Dendritic cell treated with granulocyte-macrophage colony-stimulating factor and Interleukin-4, amounts not matched to agents 40 ng/mL and 50 ng/mL, for 4 days (primary cell): ENCODE data around the gene PITRM1.

Experiments
- H3K27ac Mint-ChIP-seq: one replicate; pipeline ENCODE4 v1.8.0; 2022; ENCODE audit warnings: mild to moderate bottlenecking, mixed read lengths
- H3K27me3 Mint-ChIP-seq: one replicate; pipeline ENCODE4 v1.8.0; 2022; ENCODE audit warnings: mild to moderate bottlenecking, mixed read lengths
- H3K36me3 Mint-ChIP-seq: one replicate; pipeline ENCODE4 v1.8.0; 2022; ENCODE audit warnings: low read depth, mixed read lengths
- H3K4me1 Mint-ChIP-seq: one replicate; pipeline ENCODE4 v1.8.0; 2022; ENCODE audit warnings: low read depth, mixed read lengths
- H3K4me3 Mint-ChIP-seq: one replicate; pipeline ENCODE4 v1.8.0; 2022; ENCODE audit warnings: mild to moderate bottlenecking, moderate library complexity, mixed read lengths
- H3K9me3 Mint-ChIP-seq: one replicate; pipeline ENCODE4 v1.8.0; 2022; ENCODE audit warnings: mixed read lengths
- intact Hi-C: fragments of 100-400 bp; cut with micrococcal nuclease; formaldehyde crosslinking; loops from one replicate; pipeline ENCODE4 v1.15.0; 2022

Gene PITRM1

GRCh38 chr10:3166496-3167290 is 5.9 kb downstream of the PITRM1 start:
- intact Hi-C loops, result no loop called here
- Mint-ChIP-seq H3K4me1 (peaks cover 8% of the 10 kb centered on the region), H3K27me3 (no peaks in the 10 kb centered on the region), H3K4me3 (no peak overlapping the region), H3K9me3 (no peaks in the 10 kb centered on the region), H3K27ac (no peak overlapping the region), H3K36me3 (peaks cover 92% of the 10 kb centered on the region)

- Mint-ChIP-seq H3K4me3 (no peak overlapping the region), H3K27ac (no peak overlapping the region), H3K27me3 (no peaks in the 10 kb centered on the region), H3K36me3 (peaks cover 100% of the 10 kb centered on the region), H3K4me1 (peaks cover under 1% of the 10 kb centered on the region), H3K9me3 (no peaks in the 10 kb centered on the region)
- intact Hi-C loops, result no loop called here
These were observed 7.4 kb downstream of the PITRM1 start for GRCh38 chr10:3165196-3165595.

GRCh38 chr10:3163879-3164278 is 8.7 kb downstream of the PITRM1 start:
- Mint-ChIP-seq H3K27me3 (no peaks in the 10 kb centered on the region), H3K4me1 (no peaks in the 10 kb centered on the region), H3K4me3 (no peak overlapping the region), H3K9me3 (no peaks in the 10 kb centered on the region), H3K36me3 (peaks cover 100% of the 10 kb centered on the region), H3K27ac (no peak overlapping the region)
- intact Hi-C loops, result no loop called here

GRCh38 chr10:3162533-3162932 is 10.0 kb downstream of the PITRM1 start:
- H3K27me3 Mint-ChIP-seq, result no peaks in the 10 kb centered on the region

GRCh38 chr10:3159152-3159551 is 13.4 kb downstream of the PITRM1 start:
- H3K27me3 Mint-ChIP-seq, result no peaks in the 10 kb centered on the region
- no peak overlapping the region for H3K27ac Mint-ChIP-seq
- H3K4me1 Mint-ChIP-seq, result no peaks in the 10 kb centered on the region
- no peak overlapping the region for H3K4me3 Mint-ChIP-seq
- intact Hi-C loops, result no loop called here
- no peaks in the 10 kb centered on the region for H3K9me3 Mint-ChIP-seq
- peaks cover 99% of the 10 kb centered on the region for H3K36me3 Mint-ChIP-seq

More at GRCh38 chr10:3162533-3162932, 10.0 kb downstream of the PITRM1 start:
- H3K36me3 Mint-ChIP-seq, result peaks cover 100% of the 10 kb centered on the region
- intact Hi-C loops, result no loop called here
- no peak overlapping the region for H3K4me3 Mint-ChIP-seq
- H3K4me1 Mint-ChIP-seq, result no peaks in the 10 kb centered on the region
- H3K27ac Mint-ChIP-seq, result no peak overlapping the region
- no peaks in the 10 kb centered on the region for H3K9me3 Mint-ChIP-seq

GRCh38 chr10:3154666-3155065 is 17.9 kb downstream of the PITRM1 start:
- H3K27ac Mint-ChIP-seq, result no peak overlapping the region
- peaks cover 99% of the 10 kb centered on the region for H3K36me3 Mint-ChIP-seq
- H3K27me3 Mint-ChIP-seq, result no peaks in the 10 kb centered on the region
- intact Hi-C loops, result no loop called here
- H3K4me3 Mint-ChIP-seq, result no peak overlapping the region
- no peaks in the 10 kb centered on the region for H3K9me3 Mint-ChIP-seq
- H3K4me1 Mint-ChIP-seq, result no peaks in the 10 kb centered on the region

- no peaks in the 10 kb centered on the region for H3K27me3 Mint-ChIP-seq
- no peak overlapping the region for H3K4me3 Mint-ChIP-seq
- peaks cover 99% of the 10 kb centered on the region for H3K36me3 Mint-ChIP-seq
- no peak overlapping the region for H3K27ac Mint-ChIP-seq
- intact Hi-C loops, result no loop called here
- no peaks in the 10 kb centered on the region for H3K9me3 Mint-ChIP-seq
- no peaks in the 10 kb centered on the region for H3K4me1 Mint-ChIP-seq
These were observed 20.0 kb downstream of the PITRM1 start for GRCh38 chr10:3152566-3152935.

GRCh38 chr10:3151889-3152565 is 20.6 kb downstream of the PITRM1 start:
- Mint-ChIP-seq H3K27me3 (no peaks in the 10 kb centered on the region), H3K27ac (no peak overlapping the region), H3K36me3 (peaks cover 99% of the 10 kb centered on the region), H3K9me3 (no peaks in the 10 kb centered on the region), H3K4me3 (no peak overlapping the region), H3K4me1 (peaks cover 4% of the 10 kb centered on the region)
- intact Hi-C loops, result no loop called here

GRCh38 chr10:3150961-3151360 is 21.6 kb downstream of the PITRM1 start:
- Mint-ChIP-seq H3K27me3 (no peaks in the 10 kb centered on the region), H3K36me3 (peaks cover 100% of the 10 kb centered on the region), H3K4me3 (no peak overlapping the region), H3K4me1 (peaks cover 5% of the 10 kb centered on the region), H3K9me3 (no peaks in the 10 kb centered on the region), H3K27ac (no peak overlapping the region)
- intact Hi-C loops, result no loop called here

- peaks cover 5% of the 10 kb centered on the region for H3K4me1 Mint-ChIP-seq
- H3K27ac Mint-ChIP-seq, result no peak overlapping the region
- no peaks in the 10 kb centered on the region for H3K9me3 Mint-ChIP-seq
- H3K36me3 Mint-ChIP-seq, result peaks cover 100% of the 10 kb centered on the region
- H3K27me3 Mint-ChIP-seq, result no peaks in the 10 kb centered on the region
- intact Hi-C loops, result no loop called here
- no peak overlapping the region for H3K4me3 Mint-ChIP-seq
These were observed 22.2 kb downstream of the PITRM1 start for GRCh38 chr10:3150366-3150765.

GRCh38 chr10:3149918-3150317 is 22.7 kb downstream of the PITRM1 start:
- peaks cover 100% of the 10 kb centered on the region for H3K36me3 Mint-ChIP-seq
- intact Hi-C loops, result no loop called here
- no peaks in the 10 kb centered on the region for H3K9me3 Mint-ChIP-seq

GRCh38 chr10:3148994-3149393 is 23.6 kb downstream of the PITRM1 start:
- Mint-ChIP-seq H3K4me3 (no peak overlapping the region), H3K36me3 (peaks cover 100% of the 10 kb centered on the region), H3K4me1 (peaks cover 5% of the 10 kb centered on the region), H3K9me3 (no peaks in the 10 kb centered on the region), H3K27me3 (no peaks in the 10 kb centered on the region), H3K27ac (no peak overlapping the region)
- intact Hi-C loops, result no loop called here

More at GRCh38 chr10:3149918-3150317, 22.7 kb downstream of the PITRM1 start:
- Mint-ChIP-seq H3K4me1 (peaks cover 5% of the 10 kb centered on the region), H3K27ac (no peak overlapping the region), H3K27me3 (no peaks in the 10 kb centered on the region), H3K4me3 (no peak overlapping the region)

GRCh38 chr10:3148041-3148440 is 24.5 kb downstream of the PITRM1 start:
- no peak overlapping the region for H3K4me3 Mint-ChIP-seq
- H3K27ac Mint-ChIP-seq, result no peak overlapping the region
- H3K4me1 Mint-ChIP-seq, result peaks cover 5% of the 10 kb centered on the region
- no peaks in the 10 kb centered on the region for H3K27me3 Mint-ChIP-seq
- intact Hi-C loops, result no loop called here
- peaks cover 100% of the 10 kb centered on the region for H3K36me3 Mint-ChIP-seq
- no peaks in the 10 kb centered on the region for H3K9me3 Mint-ChIP-seq

- intact Hi-C loops, result no loop called here
- H3K9me3 Mint-ChIP-seq, result no peaks in the 10 kb centered on the region
- peaks cover 100% of the 10 kb centered on the region for H3K36me3 Mint-ChIP-seq
- H3K4me3 Mint-ChIP-seq, result no peak overlapping the region
- no peaks in the 10 kb centered on the region for H3K27me3 Mint-ChIP-seq
- peaks cover 5% of the 10 kb centered on the region for H3K4me1 Mint-ChIP-seq
- H3K27ac Mint-ChIP-seq, result no peak overlapping the region
These were observed 25.3 kb downstream of the PITRM1 start for GRCh38 chr10:3147117-3147820.
